PFSK-1 (cell line): ENCODE measurements around the gene PHF19.
A peak's percentile ranks its signal among the peaks of the same experiment; 100 is the strongest.

Experiments used
- FOXP2 ChIP-seq: optimal IDR thresholded peaks from 2 replicates; pipeline ENCODE3; 2011; ENCODE audit warnings: borderline replicate concordance, control low read depth, inconsistent platforms; ENCODE audit not compliant: insufficient read depth; ENCODE audit errors: extremely low read length, extremely low read depth
- POLR2AphosphoS5 ChIP-seq: IDR thresholded peaks from 2 replicates; pipeline ENCODE4 v1.6.1; 2012; ENCODE audit warnings: low read depth, mild to moderate bottlenecking, control low read depth, low read length, moderate library complexity
- REST ChIP-seq, 2 experiments: IDR thresholded peaks; 2 replicates each; pipeline versions ENCODE4 v1.6.1 to v1.8.0; 2011 to 2012; ENCODE audit warnings: low read depth in 2 of 2, low read length in 2 of 2, control low read depth in 1 of 2, inconsistent platforms in 1 of 2, mild to moderate bottlenecking in 1 of 2, moderate library complexity in 1 of 2; ENCODE audit not compliant: insufficient read depth in 1 of 2
- SIN3A ChIP-seq: IDR thresholded peaks from 2 replicates; pipeline ENCODE4 v1.6.1; 2012; ENCODE audit warnings: mild to moderate bottlenecking, low read length, moderate library complexity, borderline replicate concordance; ENCODE audit not compliant: insufficient read depth
- TAF1 ChIP-seq: IDR thresholded peaks from 2 replicates; pipeline ENCODE4 v1.6.1; 2012; ENCODE audit warnings: low read length, control low read depth, borderline replicate concordance; ENCODE audit not compliant: insufficient read depth

The PHF19 gene

GRCh38 chr9:120916588-120916987, 39.6 kb upstream of the PHF19 start:
- TF ChIP-seq TAF1, result no peak
- no peak for TF ChIP-seq SIN3A
- TF ChIP-seq FOXP2, result no peak
- TF ChIP-seq POLR2AphosphoS5, result no peak
- TF ChIP-seq REST (IDR thresholded peaks at IDR 0.05; ENCODE audit: insufficient read depth in 1 of 2, low read depth in 2 of 2, low read length in 2 of 2), result no peak

- no peak for TF ChIP-seq SIN3A
- TF ChIP-seq FOXP2, result no peak
- no peak for TF ChIP-seq REST (IDR thresholded peaks at IDR 0.05; ENCODE audit: insufficient read depth in 1 of 2, low read depth in 2 of 2, low read length in 2 of 2)
- no peak for TF ChIP-seq POLR2AphosphoS5
- no peak for TF ChIP-seq TAF1
These were observed 39.0 kb upstream of the PHF19 start for GRCh38 chr9:120915854-120916470.

GRCh38 chr9:120914953-120915352, 38.0 kb upstream of the PHF19 start:
- TF ChIP-seq TAF1 (no peak), FOXP2 (no peak), SIN3A (no peak), REST (IDR thresholded peaks at IDR 0.05; ENCODE audit: insufficient read depth in 1 of 2, low read depth in 2 of 2, low read length in 2 of 2) (no peak), POLR2AphosphoS5 (no peak)

GRCh38 chr9:120914396-120914795, 37.4 kb upstream of the PHF19 start:
- TF ChIP-seq REST (IDR thresholded peaks at IDR 0.05; ENCODE audit: insufficient read depth in 1 of 2, low read depth in 2 of 2, low read length in 2 of 2) (no peak), POLR2AphosphoS5 (no peak), TAF1 (no peak)

GRCh38 chr9:120913647-120914264, 36.8 kb upstream of the PHF19 start:
- TF ChIP-seq REST (IDR thresholded peaks at IDR 0.05; ENCODE audit: insufficient read depth in 1 of 2, low read depth in 2 of 2, low read length in 2 of 2) (peak; percentile 90 to 97), SIN3A (no peak)
